Suprapubic skin (tissue), 4 donors: ENCODE data around the gene TNFSF11.

Experiments used
- POLR2A ChIP-seq, 2 donors: fragments of 450-650 bp; IDR thresholded peaks; one replicate each; pipeline ENCODE4 v1.6.1; 2017; ENCODE audit warnings: antibody characterized with exemption in 2 of 2, mild to moderate bottlenecking in 2 of 2, moderate library complexity in 2 of 2
- POLR2AphosphoS5 ChIP-seq, 3 donors: sonication (generic); formaldehyde crosslinking; IDR thresholded peaks; one replicate each; pipeline ENCODE4 v1.6.1; 2017; ENCODE audit warnings: antibody characterized with exemption in 3 of 3
- TF ChIP-seq, protein P1 (sequence below), 2 donors: fragments of 200-600 bp in 1 of 2; fragments of 450-650 bp in 1 of 2; sonication (generic) in 1 of 2; IDR thresholded peaks; one replicate each; pipeline ENCODE4 v1.5.1; 2016 to 2019; ENCODE audit warnings: antibody characterized with exemption in 2 of 2, mild to moderate bottlenecking in 1 of 2, moderate library complexity in 1 of 2

DNA sequence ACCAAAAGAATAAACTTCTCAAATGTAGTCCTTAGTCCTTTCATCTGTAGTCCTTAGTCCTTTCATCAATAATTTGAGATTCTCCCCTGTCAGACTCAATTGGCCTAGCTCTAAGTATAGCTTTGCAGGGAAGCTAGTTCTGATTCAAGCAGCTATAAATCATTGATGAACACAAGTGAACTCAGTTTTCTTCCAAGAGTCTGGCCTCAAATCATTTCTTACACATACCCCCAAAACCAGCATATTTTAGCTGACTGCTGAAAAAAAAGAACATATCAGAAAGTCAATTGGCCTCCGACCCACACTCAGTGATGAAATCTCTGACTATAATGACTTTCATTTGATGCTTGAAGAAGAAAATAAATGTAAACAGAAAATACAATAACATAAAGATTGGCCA lies 64.9 kb downstream of the TNFSF11 start:
- TF ChIP-seq, protein P1, sequence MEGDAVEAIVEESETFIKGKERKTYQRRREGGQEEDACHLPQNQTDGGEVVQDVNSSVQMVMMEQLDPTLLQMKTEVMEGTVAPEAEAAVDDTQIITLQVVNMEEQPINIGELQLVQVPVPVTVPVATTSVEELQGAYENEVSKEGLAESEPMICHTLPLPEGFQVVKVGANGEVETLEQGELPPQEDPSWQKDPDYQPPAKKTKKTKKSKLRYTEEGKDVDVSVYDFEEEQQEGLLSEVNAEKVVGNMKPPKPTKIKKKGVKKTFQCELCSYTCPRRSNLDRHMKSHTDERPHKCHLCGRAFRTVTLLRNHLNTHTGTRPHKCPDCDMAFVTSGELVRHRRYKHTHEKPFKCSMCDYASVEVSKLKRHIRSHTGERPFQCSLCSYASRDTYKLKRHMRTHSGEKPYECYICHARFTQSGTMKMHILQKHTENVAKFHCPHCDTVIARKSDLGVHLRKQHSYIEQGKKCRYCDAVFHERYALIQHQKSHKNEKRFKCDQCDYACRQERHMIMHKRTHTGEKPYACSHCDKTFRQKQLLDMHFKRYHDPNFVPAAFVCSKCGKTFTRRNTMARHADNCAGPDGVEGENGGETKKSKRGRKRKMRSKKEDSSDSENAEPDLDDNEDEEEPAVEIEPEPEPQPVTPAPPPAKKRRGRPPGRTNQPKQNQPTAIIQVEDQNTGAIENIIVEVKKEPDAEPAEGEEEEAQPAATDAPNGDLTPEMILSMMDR (IDR thresholded peaks at IDR 0.05), result no peak
- no peak for TF ChIP-seq POLR2AphosphoS5 (IDR thresholded peaks at IDR 0.05)
- TF ChIP-seq POLR2A (IDR thresholded peaks at IDR 0.05), result no peak
